GM19025 (cell line): ENCODE results near the gene RPAP2.
"Not testable (repeated sequence)": the region's sequence is repeated elsewhere in the genome, so short reads cannot be mapped to it uniquely, and the experiment has no call there.

Source experiments
- ATAC-seq: cut with Tn5 transposase; IDR thresholded peaks from one replicate; pipeline ENCODE4 v1.9.1; 2021; ENCODE audit warnings: mild to moderate bottlenecking, low read depth, moderate library complexity; ENCODE audit not compliant: unreplicated experiment

Gene RPAP2

GRCh38 chr1:92323473-92324453 is 24.9 kb downstream of the RPAP2 start:
- ATAC-seq: no peak

GRCh38 chr1:92324784-92325183 is 25.9 kb downstream of the RPAP2 start:
- ATAC-seq: no peak

GRCh38 chr1:92326681-92327080 is 27.8 kb downstream of the RPAP2 start:
- no peak for ATAC-seq

- no peak for ATAC-seq
Measured at GRCh38 chr1:92327794-92328193, 28.9 kb downstream of the RPAP2 start.

- no peak for ATAC-seq
Measured at GRCh38 chr1:92329347-92330129, 30.7 kb downstream of the RPAP2 start.

- ATAC-seq: no peak
Measured at GRCh38 chr1:92333668-92334067, 34.8 kb downstream of the RPAP2 start.

- no peak for ATAC-seq
Measured at GRCh38 chr1:92340154-92340553, 41.3 kb downstream of the RPAP2 start.

GRCh38 chr1:92342401-92342800 is 43.5 kb downstream of the RPAP2 start:
- ATAC-seq: no peak

- no peak for ATAC-seq
Measured at GRCh38 chr1:92343061-92343460, 44.2 kb downstream of the RPAP2 start.

- ATAC-seq: no peak
Measured at GRCh38 chr1:92346866-92347640, 48.2 kb downstream of the RPAP2 start.

- ATAC-seq: no peak
Measured at GRCh38 chr1:92352856-92353255, 54.0 kb downstream of the RPAP2 start.

- no peak for ATAC-seq
Measured at GRCh38 chr1:92354259-92354658, 55.4 kb downstream of the RPAP2 start.

GRCh38 chr1:92356956-92357355 is 58.1 kb downstream of the RPAP2 start:
- no peak for ATAC-seq

- not testable (repeated sequence) for ATAC-seq
Measured at GRCh38 chr1:92359382-92359781, 60.5 kb downstream of the RPAP2 start.

GRCh38 chr1:92359986-92360385 is 61.1 kb downstream of the RPAP2 start:
- no peak for ATAC-seq

GRCh38 chr1:92362970-92363369 is 64.1 kb downstream of the RPAP2 start:
- ATAC-seq: no peak

GRCh38 chr1:92363401-92363800 is 64.5 kb downstream of the RPAP2 start:
- ATAC-seq: no peak

- no peak for ATAC-seq
Measured at GRCh38 chr1:92365378-92366039, 66.7 kb downstream of the RPAP2 start.

GRCh38 chr1:92366040-92366395 is 67.2 kb downstream of the RPAP2 start:
- ATAC-seq: no peak

GRCh38 chr1:92367496-92367895 is 68.6 kb downstream of the RPAP2 start:
- peak; percentile 55 for ATAC-seq
